Stimulated activated CD4-positive, alpha-beta T cell treated with anti-CD3 and anti-CD28 coated beads, Interleukin-2, amount 100 ng/mL, for 4 hours (primary cell): ENCODE data around the gene PPP4R4.

Experiments used
- DNase-seq: peaks from one replicate; pipeline ENCODE4 v3.0.0-alpha.2; 2020; ENCODE audit warnings: low read depth

The PPP4R4 gene

GRCh38 chr14:94307410-94307992 is 133.4 kb downstream of the PPP4R4 start:
- DNase-seq: no peak

- no peak for DNase-seq
Measured at GRCh38 chr14:94309721-94310120, 135.6 kb downstream of the PPP4R4 start.

- DNase-seq: no peak
Measured at GRCh38 chr14:94310248-94310647, 136.1 kb downstream of the PPP4R4 start.

- DNase-seq: no peak
Measured at GRCh38 chr14:94312481-94313246, 138.5 kb downstream of the PPP4R4 start.

GRCh38 chr14:94313991-94314655 is 140.0 kb downstream of the PPP4R4 start:
- no peak for DNase-seq

GRCh38 chr14:94314890-94315289 is 140.8 kb downstream of the PPP4R4 start:
- DNase-seq: no peak

- DNase-seq: no peak
Measured at GRCh38 chr14:94316692-94317091, 142.6 kb downstream of the PPP4R4 start.

GRCh38 chr14:94317259-94317658 is 143.1 kb downstream of the PPP4R4 start:
- no peak for DNase-seq

GRCh38 chr14:94320243-94320642 is 146.1 kb downstream of the PPP4R4 start:
- no peak for DNase-seq

GRCh38 chr14:94321421-94322271 is 147.5 kb downstream of the PPP4R4 start:
- no peak for DNase-seq

- no peak for DNase-seq
Measured at GRCh38 chr14:94322648-94323570, 148.8 kb downstream of the PPP4R4 start, which contains the start of gene SERPINA6. Gene SERPINA6 (minus strand): TSS chr14:94323336. CDS start chr14:94314648, 8,688 bp downstream.

GRCh38 chr14:94328196-94328595 is 154.1 kb downstream of the PPP4R4 start:
- DNase-seq: no peak
